ENCODE data around the gene FZD1. TPM values are rescaled to one million over a fixed set of nuclear protein-coding genes. Genes with fewer than 3 reads are reported as not detected.

The FZD1 gene
- total RNA-seq, 1 experiment from 2014 or later: 2.8 TPM

DNA sequence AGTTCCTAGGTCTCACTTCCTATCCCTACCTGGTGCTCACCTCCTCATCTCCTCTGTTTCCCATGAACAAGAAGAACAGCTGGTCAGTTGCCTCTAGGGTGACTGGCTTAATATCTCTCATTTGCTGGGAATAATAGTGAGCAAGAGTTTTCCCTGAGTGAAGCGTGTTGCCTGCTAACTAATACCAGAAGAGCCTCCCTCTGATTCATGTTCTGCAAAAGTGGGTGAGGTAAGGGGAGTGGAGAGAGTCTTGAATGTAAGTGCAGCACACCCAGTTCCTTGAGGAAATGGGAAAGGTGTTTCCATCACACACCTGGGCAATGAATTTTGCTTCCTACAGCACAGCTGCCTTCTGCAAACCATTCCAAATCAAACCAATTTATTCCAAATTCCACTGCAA, 29.6 kb downstream of the FZD1 start:
- intact Hi-C loops (cut with micrococcal nuclease; ENCODE audit: unreplicated experiment): no loop called here
- Histone ChIP-seq H3K79me2 (ENCODE audit: low read depth) (no peaks in the 10 kb centered on the region), H3K4me2 (no peak overlapping the region), H3F3A (ENCODE audit: insufficient read depth, low read depth) (no peaks in the 10 kb centered on the region), H4K20me1 (ENCODE audit: insufficient read depth) (no peaks in the 10 kb centered on the region; the same call in 1 of the 2 replicates), H3K27me3 (ENCODE audit: insufficient read depth, low read depth) (no peaks in the 10 kb centered on the region), H3K4me3 (no peak overlapping the region), H3K9me2 (ENCODE audit: insufficient read depth) (0 out of 2 replicates have a peak, but pooled peaks cover 3% of the 10 kb centered on the region), H2AFZ (no peak overlapping the region), H3K4me1 (replicated peaks; ENCODE audit: insufficient read depth) (no peaks in the 10 kb centered on the region), H3K27ac (no peak overlapping the region), H3K36me3 (ENCODE audit: low read depth) (no peaks in the 10 kb centered on the region), H3K9me3 (ENCODE audit: insufficient read depth, low read depth) (no peaks in the 10 kb centered on the region)
- POLR2A ChIA-PET (ENCODE audit: unreplicated experiment): no interaction called here
- CTCF ChIA-PET: no interaction called here
- DNase-seq: no peak
- no TSS peak for BruUV-seq (replicated peaks)
- TF ChIP-seq EZH2 (IDR thresholded peaks at IDR 0.05; ENCODE audit: low read depth): no peak
- TF ChIP-seq, protein P1, sequence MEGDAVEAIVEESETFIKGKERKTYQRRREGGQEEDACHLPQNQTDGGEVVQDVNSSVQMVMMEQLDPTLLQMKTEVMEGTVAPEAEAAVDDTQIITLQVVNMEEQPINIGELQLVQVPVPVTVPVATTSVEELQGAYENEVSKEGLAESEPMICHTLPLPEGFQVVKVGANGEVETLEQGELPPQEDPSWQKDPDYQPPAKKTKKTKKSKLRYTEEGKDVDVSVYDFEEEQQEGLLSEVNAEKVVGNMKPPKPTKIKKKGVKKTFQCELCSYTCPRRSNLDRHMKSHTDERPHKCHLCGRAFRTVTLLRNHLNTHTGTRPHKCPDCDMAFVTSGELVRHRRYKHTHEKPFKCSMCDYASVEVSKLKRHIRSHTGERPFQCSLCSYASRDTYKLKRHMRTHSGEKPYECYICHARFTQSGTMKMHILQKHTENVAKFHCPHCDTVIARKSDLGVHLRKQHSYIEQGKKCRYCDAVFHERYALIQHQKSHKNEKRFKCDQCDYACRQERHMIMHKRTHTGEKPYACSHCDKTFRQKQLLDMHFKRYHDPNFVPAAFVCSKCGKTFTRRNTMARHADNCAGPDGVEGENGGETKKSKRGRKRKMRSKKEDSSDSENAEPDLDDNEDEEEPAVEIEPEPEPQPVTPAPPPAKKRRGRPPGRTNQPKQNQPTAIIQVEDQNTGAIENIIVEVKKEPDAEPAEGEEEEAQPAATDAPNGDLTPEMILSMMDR (conservative IDR thresholded peaks at IDR 0.05): no peak

DNA sequence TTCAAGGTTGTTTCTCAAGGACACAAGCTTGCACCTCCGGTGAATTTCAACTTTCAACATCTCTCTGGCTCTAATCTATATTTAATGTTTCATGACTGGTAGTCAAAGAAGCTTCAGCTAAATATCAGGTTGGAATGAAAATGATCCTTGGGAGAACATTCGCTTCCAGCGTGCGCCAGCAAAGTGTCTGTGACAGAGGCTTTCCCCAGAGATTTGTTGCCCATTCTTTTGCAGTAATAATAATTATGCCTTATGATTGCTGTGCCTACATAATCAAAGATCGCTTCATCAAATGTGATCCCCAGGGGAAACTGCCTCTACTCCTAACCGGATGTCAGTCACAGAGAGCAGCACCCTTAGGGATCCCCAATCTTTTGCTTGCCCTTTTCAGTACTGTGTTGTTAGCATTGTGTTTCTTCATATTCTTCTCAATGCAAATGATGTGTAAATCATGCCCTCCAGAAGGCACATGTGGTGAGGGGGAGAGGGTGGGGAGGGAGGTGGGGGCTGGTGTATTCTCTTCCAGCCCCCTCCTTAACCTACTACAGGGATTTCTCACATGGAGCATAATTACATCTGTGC, 30.5 kb downstream of the FZD1 start:
- H3K27ac ChIP-seq: no peak overlapping the region
- TF ChIP-seq, protein P1 (conservative IDR thresholded peaks at IDR 0.05): no peak
- TF ChIP-seq EZH2 (IDR thresholded peaks at IDR 0.05; ENCODE audit: low read depth): no peak
- POLR2A ChIA-PET (ENCODE audit: unreplicated experiment): no interaction called here

DNA sequence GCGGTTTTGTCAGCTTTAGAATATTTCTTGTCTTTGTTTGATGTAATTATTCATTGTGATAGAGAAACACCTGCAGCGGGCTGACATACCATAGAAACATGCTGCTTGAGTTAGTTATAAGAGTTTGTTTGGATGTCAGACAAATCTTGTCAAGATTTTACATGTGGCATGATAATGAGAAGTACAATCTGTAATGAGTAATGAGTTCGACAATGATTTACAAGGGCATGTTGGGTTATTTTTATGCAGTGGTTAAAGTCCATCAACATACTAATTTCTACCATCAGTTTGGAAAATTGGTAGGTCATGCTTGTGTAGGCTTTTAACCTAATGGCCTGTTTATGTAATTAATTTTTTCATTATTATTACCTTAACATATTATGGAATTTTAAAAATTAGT, 31.3 kb downstream of the FZD1 start:
- ChIA-PET CTCF (no interaction called here), POLR2A (ENCODE audit: unreplicated experiment) (no interaction called here)
- Histone ChIP-seq H4K20me1 (ENCODE audit: insufficient read depth) (no peaks in the 10 kb centered on the region; the same call in 1 of the 2 replicates), H3K36me3 (ENCODE audit: low read depth) (no peaks in the 10 kb centered on the region), H3K9me2 (ENCODE audit: insufficient read depth) (0 out of 2 replicates have a peak, but pooled peaks cover 3% of the 10 kb centered on the region), H3K27me3 (ENCODE audit: insufficient read depth, low read depth) (no peaks in the 10 kb centered on the region), H3K79me2 (ENCODE audit: low read depth) (no peaks in the 10 kb centered on the region), H3K4me3 (no peak overlapping the region), H3K27ac (no peak overlapping the region), H3K4me2 (no peak overlapping the region), H3K4me1 (replicated peaks; ENCODE audit: insufficient read depth) (no peaks in the 10 kb centered on the region), H2AFZ (no peak overlapping the region), H3K9me3 (ENCODE audit: insufficient read depth, low read depth) (no peaks in the 10 kb centered on the region), H3F3A (ENCODE audit: insufficient read depth, low read depth) (no peaks in the 10 kb centered on the region)
- DNase-seq: no peak
- TF ChIP-seq EZH2 (IDR thresholded peaks at IDR 0.05; ENCODE audit: low read depth): no peak
- TF ChIP-seq, protein P1 (conservative IDR thresholded peaks at IDR 0.05): no peak
- BruUV-seq (replicated peaks): no TSS peak
- intact Hi-C loops (cut with micrococcal nuclease; ENCODE audit: unreplicated experiment): no loop called here

More for the DNA sequence above, 30.5 kb downstream of the FZD1 start:
- Histone ChIP-seq H3K9me3 (ENCODE audit: insufficient read depth, low read depth) (no peaks in the 10 kb centered on the region), H3K9me2 (ENCODE audit: insufficient read depth) (0 out of 2 replicates have a peak, but pooled peaks cover 3% of the 10 kb centered on the region), H3K4me3 (no peak overlapping the region), H2AFZ (no peak overlapping the region), H3F3A (ENCODE audit: insufficient read depth, low read depth) (no peaks in the 10 kb centered on the region), H3K36me3 (ENCODE audit: low read depth) (no peaks in the 10 kb centered on the region), H3K4me1 (replicated peaks; ENCODE audit: insufficient read depth) (no peaks in the 10 kb centered on the region), H3K4me2 (no peak overlapping the region), H4K20me1 (ENCODE audit: insufficient read depth) (no peaks in the 10 kb centered on the region; the same call in 1 of the 2 replicates), H3K79me2 (ENCODE audit: low read depth) (no peaks in the 10 kb centered on the region), H3K27me3 (ENCODE audit: insufficient read depth, low read depth) (no peaks in the 10 kb centered on the region)
- intact Hi-C loops (cut with micrococcal nuclease; ENCODE audit: unreplicated experiment): no loop called here
- no peak for DNase-seq
- BruUV-seq (replicated peaks): no TSS peak
- CTCF ChIA-PET: no interaction called here

All from PC-9 (cell line).